GM12864 (cell line): ENCODE results near the gene SOX15.

Source experiments
- DNase-seq: peaks from one replicate; pipeline ENCODE4 v3.0.0-alpha.2; 2011; ENCODE audit warnings: low read depth
- H3K4me3 ChIP-seq: 2 replicates; pipeline ENCODE4 v1.5.1; 2011; ENCODE audit warnings: mild to moderate bottlenecking, low read depth, low read length, control low read depth
- TF ChIP-seq, protein P1 (sequence below): IDR thresholded peaks from 2 replicates; pipeline ENCODE4 v1.5.1; 2011; ENCODE audit warnings: low read depth, mild to moderate bottlenecking, moderate library complexity, low read length, control low read depth, inconsistent platforms; ENCODE audit errors: missing control alignments

The SOX15 gene

DNA sequence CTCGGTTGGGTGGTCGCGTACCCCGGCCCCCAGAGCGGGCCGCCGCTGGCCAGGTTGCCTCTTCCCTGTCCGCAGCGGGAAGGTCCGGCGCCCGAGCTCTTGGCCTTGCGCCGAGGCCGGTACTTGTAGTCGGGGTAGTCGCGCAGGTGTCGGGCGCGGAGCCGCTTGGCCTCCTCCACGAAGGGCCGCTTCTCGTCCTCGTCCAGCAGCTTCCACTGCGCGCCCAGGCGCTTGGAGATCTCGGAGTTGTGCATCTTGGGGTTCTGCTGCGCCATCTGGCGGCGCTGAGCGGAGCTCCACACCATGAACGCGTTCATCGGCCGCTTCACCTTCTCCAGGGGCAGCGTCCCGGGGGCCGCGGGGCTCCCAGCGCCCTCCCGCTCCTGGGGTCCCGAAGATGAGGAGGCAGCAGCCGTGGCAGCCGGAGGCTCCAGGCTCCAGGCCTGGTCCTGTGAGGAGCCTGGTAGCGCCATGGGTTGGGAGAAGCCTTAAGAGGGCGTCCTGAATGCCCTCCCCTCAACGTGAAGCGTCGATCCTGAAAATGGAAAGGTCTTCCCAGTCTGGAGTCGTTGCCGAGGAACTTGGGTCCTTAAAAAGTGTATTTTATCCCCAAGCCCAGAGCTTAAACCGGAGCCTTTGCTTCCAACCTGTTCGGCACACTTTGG lies 558 bp downstream of the SOX15 start:
- H3K4me3 ChIP-seq, result no peak overlapping the region
- no peak for DNase-seq

DNA sequence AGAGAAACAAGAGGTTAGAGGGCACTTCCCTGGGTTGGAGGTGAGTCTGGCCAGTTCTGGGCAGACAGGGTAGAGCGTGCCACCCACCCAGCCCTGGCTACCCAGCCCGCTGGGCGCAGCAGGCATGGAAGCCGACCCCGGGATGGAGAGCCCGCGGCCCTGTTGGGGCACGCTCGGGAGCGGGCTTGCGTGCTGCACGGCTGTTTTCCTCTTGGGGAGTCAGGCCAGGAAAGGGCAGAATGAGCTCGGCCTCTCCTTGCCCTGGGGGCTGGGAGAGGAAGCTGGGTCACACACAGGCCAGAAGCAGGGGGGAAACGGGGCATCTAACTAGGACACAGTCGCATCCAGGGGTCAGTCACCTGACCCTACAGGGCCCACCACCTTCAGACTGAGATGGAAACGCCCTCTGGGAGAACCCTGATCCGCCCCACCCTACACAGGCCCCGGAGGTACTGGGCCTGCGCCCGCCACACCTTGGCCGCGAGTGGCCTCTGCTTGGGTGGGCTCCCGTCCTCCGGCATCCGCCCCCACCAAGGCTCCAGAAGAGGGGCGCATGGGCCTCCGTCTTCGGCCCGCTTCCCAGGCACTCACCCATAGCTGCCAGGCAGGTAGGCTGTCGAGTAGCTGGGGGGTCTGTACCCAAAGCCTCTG lies 1.2 kb downstream of the SOX15 start:
- H3K4me3 ChIP-seq, result no peak overlapping the region
- TF ChIP-seq, protein P1, sequence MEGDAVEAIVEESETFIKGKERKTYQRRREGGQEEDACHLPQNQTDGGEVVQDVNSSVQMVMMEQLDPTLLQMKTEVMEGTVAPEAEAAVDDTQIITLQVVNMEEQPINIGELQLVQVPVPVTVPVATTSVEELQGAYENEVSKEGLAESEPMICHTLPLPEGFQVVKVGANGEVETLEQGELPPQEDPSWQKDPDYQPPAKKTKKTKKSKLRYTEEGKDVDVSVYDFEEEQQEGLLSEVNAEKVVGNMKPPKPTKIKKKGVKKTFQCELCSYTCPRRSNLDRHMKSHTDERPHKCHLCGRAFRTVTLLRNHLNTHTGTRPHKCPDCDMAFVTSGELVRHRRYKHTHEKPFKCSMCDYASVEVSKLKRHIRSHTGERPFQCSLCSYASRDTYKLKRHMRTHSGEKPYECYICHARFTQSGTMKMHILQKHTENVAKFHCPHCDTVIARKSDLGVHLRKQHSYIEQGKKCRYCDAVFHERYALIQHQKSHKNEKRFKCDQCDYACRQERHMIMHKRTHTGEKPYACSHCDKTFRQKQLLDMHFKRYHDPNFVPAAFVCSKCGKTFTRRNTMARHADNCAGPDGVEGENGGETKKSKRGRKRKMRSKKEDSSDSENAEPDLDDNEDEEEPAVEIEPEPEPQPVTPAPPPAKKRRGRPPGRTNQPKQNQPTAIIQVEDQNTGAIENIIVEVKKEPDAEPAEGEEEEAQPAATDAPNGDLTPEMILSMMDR, result no peak
- DNase-seq, result no peak

More for the DNA sequence above, 558 bp downstream of the SOX15 start:
- TF ChIP-seq, protein P1, result peak; percentile 70

GRCh38 chr17:7587420-7588151 lies 2.3 kb downstream of the SOX15 start:
- DNase-seq, result no peak
- H3K4me3 ChIP-seq, result no peak overlapping the region
- TF ChIP-seq, protein P1, result no peak

- no peak for DNase-seq
- no peak overlapping the region for H3K4me3 ChIP-seq
- TF ChIP-seq, protein P1, result peak; percentile 35
Observed at GRCh38 chr17:7586673-7587419, 3.0 kb downstream of the SOX15 start.

DNA sequence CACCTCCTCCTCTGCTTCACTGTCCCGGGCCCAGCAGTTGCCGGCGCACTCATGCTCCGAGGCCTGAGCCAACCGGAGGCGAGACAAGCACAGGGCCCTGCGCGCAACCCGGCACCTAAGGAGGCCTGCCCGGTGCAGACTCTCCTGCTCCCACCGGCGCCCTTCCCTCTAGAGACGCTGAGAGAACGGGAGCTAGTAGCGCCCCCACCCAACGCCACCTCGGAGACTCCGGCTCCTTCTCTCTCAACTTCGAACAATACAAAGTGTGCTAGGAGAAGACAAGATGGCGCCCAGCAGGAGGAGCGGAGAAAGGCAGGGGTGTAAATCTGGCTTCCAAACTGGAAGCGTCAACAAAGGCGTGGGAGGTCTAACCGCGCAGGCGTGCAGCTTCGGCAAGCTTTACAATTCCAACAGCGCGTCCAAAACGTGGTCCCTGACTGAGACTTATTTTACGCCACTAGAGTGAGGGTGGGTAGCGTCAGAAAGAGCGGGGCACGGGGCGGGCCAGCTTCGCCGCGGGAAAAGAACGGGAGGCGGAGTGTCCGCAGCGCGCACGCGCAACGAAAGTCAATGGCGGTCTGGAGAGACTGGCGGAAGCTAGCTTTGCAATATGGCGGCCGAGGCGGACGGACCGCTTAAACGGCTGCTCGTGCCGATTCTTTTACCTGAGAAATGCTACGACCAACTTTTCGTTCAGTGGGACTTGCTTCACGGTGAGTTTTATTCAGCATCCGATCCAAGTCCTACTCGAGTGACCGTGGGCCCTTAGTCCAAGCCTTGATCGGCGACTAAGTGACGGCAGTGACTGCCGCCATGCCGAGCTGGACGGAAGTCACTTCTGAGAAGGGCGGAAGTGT lies 6.4 kb downstream of the SOX15 start, which contains the start of gene MPDU1:
TSS of gene MPDU1 (plus strand) at position 600 of the 857 bp plus-strand sequence. CDS start at position 611, 11 bp downstream.
- TF ChIP-seq, protein P1, result no peak
- peak; percentile 83 for DNase-seq
- H3K4me3 ChIP-seq, result peak within 1 kb of the TSS; percentile 75
